ENCODE measurements around the gene RPL34. TPM values are rescaled to one million over a fixed set of nuclear protein-coding genes. Genes with fewer than 3 reads are reported as not detected.

The RPL34 gene
- total RNA-seq (2012; rRNA removed) (590 and 1,435 TPM in 2 replicates), polyA plus RNA-seq (2012; rRNA removed) (1,750 and 2,037 TPM in 2 replicates), Bru-seq, nascent RNA (percentile 97 among the genes with signal in this experiment), BruChase-seq, experiment 1, labeled RNA remaining after a 6-hour chase (percentile 89 among the genes with signal in this experiment), BruChase-seq, experiment 2, labeled RNA remaining after a 2-hour chase (percentile 86 among the genes with signal in this experiment)
- 1,118 and 2,262 TPM in 2 replicates for polyA plus RNA-seq (2012; cell fraction: cytosol; rRNA removed)
- polyA plus RNA-seq (2012; cell fraction: nucleus; rRNA removed; ENCODE audit: low replicate concordance) = 121 and 956 TPM in 2 replicates
- long read RNA-seq, transcript RPL34-202 (5 exons, 441 nt) = major isoform, 278 of 460 reads
- long read RNA-seq, transcript RPL34-201 (5 exons, 529 nt) = minor isoform, 12 of 460 reads
- long read RNA-seq, transcript RPL34-206 (2 exons, 629 nt) = minor isoform, 50 of 460 reads
- long read RNA-seq, partial matches to known transcripts = 117 of 460 reads
- long read RNA-seq, other reads (novel, unspliced or antisense) = 3 of 460 reads

DNA sequence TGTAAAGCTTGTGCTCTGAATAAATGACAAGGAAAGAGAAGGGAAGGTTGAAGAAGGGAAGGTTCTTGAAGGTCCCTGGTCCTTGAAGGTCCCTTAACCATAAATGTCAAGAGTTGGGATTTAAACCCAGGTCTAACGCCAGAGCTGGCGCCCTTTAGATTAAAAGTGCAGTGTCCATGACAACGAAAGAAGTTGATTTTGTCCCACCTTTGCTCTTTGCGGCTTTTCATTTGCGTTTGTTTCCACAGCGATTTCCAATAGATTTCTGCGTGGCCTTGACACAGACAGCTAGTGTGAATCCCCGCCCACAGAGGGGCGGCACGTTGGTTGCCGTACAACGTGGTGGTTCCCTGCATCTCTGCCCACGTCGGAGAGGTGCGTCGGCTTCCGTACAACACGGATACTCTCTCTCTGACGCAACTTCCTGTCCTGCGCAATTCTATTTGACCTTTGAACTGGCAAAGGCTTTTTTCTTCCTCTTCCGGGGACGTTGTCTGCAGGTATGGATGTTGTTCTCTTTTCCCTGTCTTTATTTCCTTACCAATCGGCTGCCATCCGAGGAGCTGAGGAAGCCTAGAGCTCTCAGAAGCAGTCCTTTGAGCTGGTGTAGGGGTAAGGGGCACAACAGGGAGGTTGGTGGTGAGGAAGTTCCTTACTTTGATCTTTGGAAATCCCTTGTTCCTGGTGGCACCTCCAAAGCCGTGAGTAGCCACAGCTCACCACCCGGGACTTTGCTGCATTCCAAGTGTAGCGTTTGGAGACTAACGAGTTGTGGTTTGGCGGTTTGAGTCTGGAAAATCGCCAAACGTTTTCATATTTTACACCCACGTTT is at the start of gene RPL34:
RPL34 (plus strand) TSS at position 476 of the 832 bp plus-strand sequence. CDS start 1,384 bp downstream, outside the sequence.
- Histone ChIP-seq H4K5ac (ENCODE audit: low read depth, low read length) (peak within 1 kb of the TSS; percentile 85), H3K27me3 (ENCODE audit: control insufficient read depth, insufficient read depth, low read length) (no peaks in the 10 kb centered on the region), H2AFZ (replicated peaks; ENCODE audit: low read length, poor library complexity) (peak within 1 kb of the TSS; percentile 93), H4K8ac (ENCODE audit: low read depth in 2 of 2, low read length in 2 of 2) (peak within 1 kb of the TSS; percentile 72 to 92), H2AK5ac (ENCODE audit: low read depth, low read length) (peak within 1 kb of the TSS; percentile 72), H2BK5ac (ENCODE audit: low read depth, low read length, poor library complexity, severe bottlenecking) (peak within 1 kb of the TSS; percentile 70), H2BK15ac (ENCODE audit: low read depth, low read length) (no peak within 1 kb of the TSS), H2AK9ac (replicated peaks; ENCODE audit: low read depth, low read length, poor library complexity) (peak within 1 kb of the TSS; percentile 94), H3K79me1 (ENCODE audit: low read depth in 1 of 2, low read length in 2 of 2) (peaks cover 11 to 34% of the 10 kb centered on the region in 2 experiments; a peak in 3 of 4 replicates), H3K9me1 (ENCODE audit: insufficient read depth, low read length) (no peaks in the 10 kb centered on the region; the same call in 1 of the 2 replicates), H2BK120ac (ENCODE audit: low read depth, low read length) (peak within 1 kb of the TSS; percentile 32), H3K56ac (ENCODE audit: extremely low read depth, insufficient read depth, low read length) (peak within 1 kb of the TSS; percentile 85), H3K4ac (ENCODE audit: low read depth, low read length) (peak within 1 kb of the TSS; percentile 81), H3K9me3 (ENCODE audit: control insufficient read depth, insufficient read depth, low read length) (no peaks in the 10 kb centered on the region), H4K91ac (ENCODE audit: insufficient read depth, low read depth, low read length) (peak within 1 kb of the TSS; percentile 68), H3K27ac (ENCODE audit: insufficient read depth, low read length) (peak within 1 kb of the TSS; percentile 69), H3K4me3 (ENCODE audit: insufficient read depth, low read depth, low read length) (peak within 1 kb of the TSS; percentile 78), H3K23ac (ENCODE audit: low read depth, low read length) (peak within 1 kb of the TSS; percentile 65), H4K20me1 (ENCODE audit: insufficient read depth, low read length) (peaks cover 39% of the 10 kb centered on the region), H3K4me1 (ENCODE audit: control insufficient read depth, insufficient read depth, low read length) (peaks cover 2% of the 10 kb centered on the region; the same call in 1 of the 2 replicates), H3K9ac (ENCODE audit: low read depth, low read length) (peak within 1 kb of the TSS; percentile 86), H3K36me3 (ENCODE audit: control insufficient read depth, insufficient read depth, low read length) (peaks cover 19% of the 10 kb centered on the region), H3K4me2 (ENCODE audit: low read depth, low read length) (peak within 1 kb of the TSS; percentile 100), H3K14ac (replicated peaks; ENCODE audit: low read depth, low read length) (peak within 1 kb of the TSS; percentile 94), H2BK20ac (ENCODE audit: low read depth, low read length) (no peak within 1 kb of the TSS), H3K18ac (ENCODE audit: low read depth, low read length) (peak within 1 kb of the TSS; percentile 31)
- intact Hi-C loops (cut with micrococcal nuclease) (loop anchor here (1.0 kb wide), 1 partner anchor 31 kb away; no protein-coding TSS in a partner anchor), in situ Hi-C loops (cut with MboI; ENCODE audit: low sequenced_read_pairs) (no loop called here), dilution Hi-C loops (cut with HindIII; ENCODE audit: low sequenced_read_pairs, unreplicated experiment) (no loop called here)
- CTCF ChIA-PET = interaction anchor here (0.6 to 0.9 kb wide), 2 partner anchors 17 to 439 kb away, joined by 3 to 4 read pairs; no protein-coding TSS in a partner anchor
- WGBS, 2 experiments (ENCODE audit: extremely low coverage in 2 of 2, insufficient read length in 1 of 2) = 1% methylated on average over 12 of the region's 32 CpGs; no CpG with 5 or more reads in 1 of the 2 experiments
- no TSS peak for BruUV-seq (replicated peaks)
- TF ChIP-seq CEBPB (IDR thresholded peaks at IDR 0.05; ENCODE audit: low read depth, low read length) (peak; percentile 95), MXI1 (IDR thresholded peaks at IDR 0.05; ENCODE audit: borderline replicate concordance, low read depth, low read length) (peak; percentile 73; the same call in 1 of the 2 replicates), POLR2A (IDR thresholded peaks at IDR 0.05; ENCODE audit: low read depth, low read length) (peak; percentile 96), NFE2L2 (IDR thresholded peaks at IDR 0.05; ENCODE audit: low read depth, low read length) (no peak)
- DNase-seq (peak; percentile 99), ATAC-seq (ENCODE audit: low read depth) (peak; percentile 100)
- POLR2A ChIA-PET (ENCODE audit: unreplicated experiment) = no interaction called here

Measured in IMR-90 (cell line).